RWPE2 (cell line): ENCODE data around the gene SLC22A6.

Source experiments
- ATAC-seq: fragments of 200-7000 bp; cut with Tn5 transposase; 3 replicates; pipeline ENCODE4 v1.9.1; 2021; ENCODE audit warnings: low read depth
- DNase-seq: peaks from one replicate; pipeline ENCODE4 v3.0.0-alpha.2; 2020; ENCODE audit warnings: low spot score
- H3K27ac ChIP-seq: fragments of 450-650 bp; 2 replicates; pipeline ENCODE4 v1.5.1; 2017; ENCODE audit warnings: mild to moderate bottlenecking; ENCODE audit not compliant: poor library complexity, severe bottlenecking
- H3K27me3 ChIP-seq: fragments of 250-450 bp; sonication (Bioruptor Pico); 2 replicates; pipeline ENCODE4 v1.5.1; 2021; ENCODE audit warnings: mild to moderate bottlenecking, moderate library complexity; ENCODE audit not compliant: insufficient read depth, poor library complexity, severe bottlenecking
- H3K36me3 ChIP-seq: fragments of 250-450 bp; sonication (Bioruptor Pico); 2 replicates; pipeline ENCODE4 v1.5.1; 2020; ENCODE audit warnings: low read depth, mild to moderate bottlenecking, moderate library complexity
- H3K4me1 ChIP-seq: fragments of 250-450 bp; sonication (Bioruptor Pico); 2 replicates; pipeline ENCODE4 v1.5.1; 2021; ENCODE audit warnings: mild to moderate bottlenecking, moderate library complexity; ENCODE audit not compliant: insufficient read depth, poor library complexity, severe bottlenecking
- H3K4me3 ChIP-seq: fragments of 250-450 bp; sonication (Bioruptor Pico); 2 replicates; pipeline ENCODE4 v1.5.1; 2021; ENCODE audit warnings: mild to moderate bottlenecking, moderate library complexity; ENCODE audit not compliant: severe bottlenecking
- H3K9me3 ChIP-seq: fragments of 250-450 bp; sonication (Bioruptor Pico); 2 replicates; pipeline ENCODE4 v1.5.1; 2021; ENCODE audit warnings: mild to moderate bottlenecking, moderate library complexity; ENCODE audit not compliant: severe bottlenecking
- TF ChIP-seq, protein P1 (sequence below): fragments of 450-650 bp; IDR thresholded peaks from one replicate; pipeline ENCODE4 v1.5.1; 2017; ENCODE audit warnings: mild to moderate bottlenecking, moderate library complexity; ENCODE audit not compliant: poor library complexity, severe bottlenecking

The SLC22A6 gene

DNA sequence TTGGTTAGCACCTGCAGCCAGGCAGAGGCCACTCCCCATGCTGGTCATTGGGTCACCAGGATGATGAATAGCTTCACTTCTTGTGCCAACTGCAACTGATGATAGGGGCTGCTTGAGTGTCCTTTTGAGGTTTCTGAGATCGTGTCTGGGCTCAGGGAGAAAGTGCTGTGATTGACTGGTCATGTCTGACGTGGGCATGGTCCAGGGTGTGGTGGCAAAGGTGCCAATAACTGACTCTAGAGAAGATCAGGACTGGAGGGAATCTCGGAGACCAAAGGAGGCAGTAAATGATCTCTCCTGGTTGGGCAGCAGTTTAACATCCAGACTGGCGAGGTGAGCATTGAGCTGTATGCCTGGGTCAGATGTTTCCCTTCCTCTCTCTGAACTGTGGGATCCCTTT is 10.0 kb upstream of the SLC22A6 start:
- Histone ChIP-seq H3K27me3 (no peaks in the 10 kb centered on the region), H3K9me3 (no peaks in the 10 kb centered on the region), H3K4me1 (no peaks in the 10 kb centered on the region), H3K4me3 (no peak overlapping the region), H3K36me3 (no peaks in the 10 kb centered on the region), H3K27ac (no peak overlapping the region)
- ATAC-seq = no peak
- no peak for DNase-seq
- TF ChIP-seq, protein P1, sequence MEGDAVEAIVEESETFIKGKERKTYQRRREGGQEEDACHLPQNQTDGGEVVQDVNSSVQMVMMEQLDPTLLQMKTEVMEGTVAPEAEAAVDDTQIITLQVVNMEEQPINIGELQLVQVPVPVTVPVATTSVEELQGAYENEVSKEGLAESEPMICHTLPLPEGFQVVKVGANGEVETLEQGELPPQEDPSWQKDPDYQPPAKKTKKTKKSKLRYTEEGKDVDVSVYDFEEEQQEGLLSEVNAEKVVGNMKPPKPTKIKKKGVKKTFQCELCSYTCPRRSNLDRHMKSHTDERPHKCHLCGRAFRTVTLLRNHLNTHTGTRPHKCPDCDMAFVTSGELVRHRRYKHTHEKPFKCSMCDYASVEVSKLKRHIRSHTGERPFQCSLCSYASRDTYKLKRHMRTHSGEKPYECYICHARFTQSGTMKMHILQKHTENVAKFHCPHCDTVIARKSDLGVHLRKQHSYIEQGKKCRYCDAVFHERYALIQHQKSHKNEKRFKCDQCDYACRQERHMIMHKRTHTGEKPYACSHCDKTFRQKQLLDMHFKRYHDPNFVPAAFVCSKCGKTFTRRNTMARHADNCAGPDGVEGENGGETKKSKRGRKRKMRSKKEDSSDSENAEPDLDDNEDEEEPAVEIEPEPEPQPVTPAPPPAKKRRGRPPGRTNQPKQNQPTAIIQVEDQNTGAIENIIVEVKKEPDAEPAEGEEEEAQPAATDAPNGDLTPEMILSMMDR = no peak

DNA sequence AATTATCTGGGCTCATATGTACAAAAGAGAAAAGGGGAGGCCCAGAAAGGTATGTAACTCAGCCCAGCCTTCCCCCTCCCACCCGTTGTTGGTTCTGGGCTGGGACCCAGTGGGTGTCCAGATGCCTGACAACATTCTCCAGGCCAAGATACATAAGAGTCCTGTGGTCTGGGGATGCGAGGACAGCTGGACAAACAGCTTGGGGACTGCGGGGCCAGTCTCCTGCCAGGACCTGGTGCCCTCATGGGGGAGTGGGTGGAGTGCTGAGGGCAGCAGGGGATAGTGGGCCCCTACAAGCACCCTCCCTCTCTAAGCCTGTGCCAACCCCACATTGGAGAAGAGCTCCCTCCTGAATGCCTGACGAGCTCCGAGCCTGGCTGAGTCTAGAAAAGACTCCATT is 3.5 kb upstream of the SLC22A6 start:
- no peaks in the 10 kb centered on the region for H3K27me3 ChIP-seq
- H3K4me1 ChIP-seq = no peaks in the 10 kb centered on the region
- DNase-seq = no peak
- H3K4me3 ChIP-seq = no peak overlapping the region
- H3K36me3 ChIP-seq = no peaks in the 10 kb centered on the region
- no peaks in the 10 kb centered on the region for H3K9me3 ChIP-seq
- ATAC-seq = no peak
- TF ChIP-seq, protein P1 = no peak
- no peak overlapping the region for H3K27ac ChIP-seq

DNA sequence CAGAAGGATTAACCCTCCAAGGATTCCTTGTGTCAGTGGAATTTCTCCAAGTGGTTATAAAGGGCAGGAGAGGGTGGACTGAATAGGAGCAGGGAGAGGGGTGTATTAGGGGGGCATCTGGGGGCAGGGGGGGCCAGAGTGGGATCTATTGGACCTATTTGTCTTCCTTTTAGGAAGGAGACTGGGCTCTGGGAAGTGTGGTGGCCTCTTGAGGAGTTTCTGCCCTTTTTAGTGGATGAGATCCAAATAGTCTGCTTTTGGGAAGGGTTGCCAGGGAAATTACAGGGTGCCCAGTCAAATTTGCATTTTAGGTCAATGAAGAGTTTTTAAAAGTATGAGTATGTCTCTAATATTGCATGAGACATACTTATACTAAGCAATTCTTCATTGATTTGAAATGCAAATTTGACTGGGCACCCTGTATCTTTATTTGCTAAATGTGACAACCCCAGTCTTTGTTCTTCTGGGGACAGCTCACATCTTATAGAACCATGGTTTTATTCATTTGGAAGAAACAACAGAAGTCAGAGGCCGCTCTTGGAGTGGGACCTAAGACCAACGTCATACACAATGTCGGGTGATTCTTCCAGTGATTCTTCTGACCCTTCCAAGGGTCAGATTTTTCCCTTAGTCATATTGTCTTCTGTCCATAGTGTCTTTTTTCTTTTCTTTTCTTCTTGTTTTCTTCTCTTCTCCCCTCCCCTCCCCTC is 429 bp upstream of the SLC22A6 start:
- Histone ChIP-seq H3K4me1 (no peaks in the 10 kb centered on the region), H3K4me3 (no peak overlapping the region), H3K27ac (no peak overlapping the region), H3K36me3 (no peaks in the 10 kb centered on the region), H3K9me3 (no peaks in the 10 kb centered on the region), H3K27me3 (no peaks in the 10 kb centered on the region)
- DNase-seq (no peak), ATAC-seq (no peak)
- TF ChIP-seq, protein P1 = no peak

DNA sequence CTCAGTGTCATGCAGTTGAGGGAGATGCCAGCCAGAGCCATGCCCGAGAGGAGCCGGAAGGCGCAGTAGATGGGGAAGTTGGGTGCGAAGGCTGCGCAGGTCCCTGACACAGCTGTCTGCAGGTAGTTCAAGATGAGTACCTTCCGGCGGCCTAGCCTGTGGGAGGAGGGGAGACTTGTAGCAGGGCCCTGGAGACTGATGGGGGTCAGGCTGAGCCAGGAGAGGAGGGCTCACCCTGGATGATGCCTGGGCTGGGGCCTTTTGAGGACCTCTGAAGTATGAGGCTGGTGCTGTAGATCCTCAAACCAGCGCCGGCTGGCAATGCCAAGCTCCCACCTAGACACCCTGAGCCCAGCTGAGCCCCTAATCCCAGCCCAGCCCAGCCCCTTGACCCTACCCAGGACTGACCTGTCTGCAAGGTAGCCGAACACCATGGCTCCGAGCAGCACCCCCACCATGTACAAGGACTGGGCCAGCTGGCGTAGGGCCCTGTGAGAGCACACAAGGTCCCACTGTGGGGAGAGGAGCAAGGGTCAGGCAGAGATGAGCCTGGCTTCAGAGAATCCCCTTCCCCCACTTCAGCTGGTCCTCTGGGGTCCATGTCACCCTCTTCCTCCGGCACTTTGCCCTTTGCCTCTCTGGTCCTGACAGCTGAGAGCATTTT is 1.1 kb downstream of the SLC22A6 start:
- H3K27me3 ChIP-seq = no peaks in the 10 kb centered on the region
- no peaks in the 10 kb centered on the region for H3K4me1 ChIP-seq
- no peaks in the 10 kb centered on the region for H3K9me3 ChIP-seq
- DNase-seq (no peak), ATAC-seq (no peak)
- no peaks in the 10 kb centered on the region for H3K36me3 ChIP-seq
- TF ChIP-seq, protein P1 = no peak
- no peak overlapping the region for H3K27ac ChIP-seq
- H3K4me3 ChIP-seq = no peak overlapping the region

DNA sequence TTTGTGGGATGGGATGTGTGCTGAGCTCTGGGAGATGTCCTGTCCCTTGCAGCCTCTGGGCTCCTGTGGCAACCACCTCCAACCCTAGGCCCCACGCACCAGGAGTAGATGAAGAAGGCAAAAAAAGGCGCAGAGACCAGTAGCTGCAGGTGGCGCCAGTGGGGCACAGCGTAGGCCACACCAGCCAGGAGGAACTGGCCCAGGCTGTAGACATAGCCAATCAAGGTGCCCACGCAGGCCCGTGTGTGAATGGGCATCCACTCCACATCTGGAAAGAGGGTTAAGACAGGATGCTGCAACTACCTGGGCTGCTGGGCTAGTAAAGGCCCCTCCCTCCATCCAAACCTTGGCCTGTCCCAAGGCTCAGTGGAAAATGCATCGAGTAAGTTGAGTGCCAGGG is 3.0 kb downstream of the SLC22A6 start:
- no peak for DNase-seq
- Histone ChIP-seq H3K27me3 (no peaks in the 10 kb centered on the region), H3K9me3 (no peaks in the 10 kb centered on the region), H3K36me3 (no peaks in the 10 kb centered on the region), H3K4me3 (no peak overlapping the region), H3K4me1 (no peaks in the 10 kb centered on the region), H3K27ac (no peak overlapping the region)
- TF ChIP-seq, protein P1 = no peak
- no peak for ATAC-seq
